PC-3 (cell line): Measurements from ENCODE around the gene IER5L.

Source experiments
- CTCF ChIP-seq: fragments of 300-600 bp; sonication (generic); conservative IDR thresholded peaks from 2 replicates; pipeline ENCODE4 v1.5.1; 2017; ENCODE audit warnings: antibody characterized with exemption, low read depth, mild to moderate bottlenecking, low read length
- EZH2 ChIP-seq: fragments of 300-600 bp; sonication (generic); IDR thresholded peaks from one replicate; pipeline ENCODE4 v1.6.1; 2017; ENCODE audit warnings: antibody characterized with exemption, mild to moderate bottlenecking, low read length; ENCODE audit not compliant: unreplicated experiment
- EZH2phosphoT487 ChIP-seq: fragments of 300-600 bp; sonication (generic); IDR thresholded peaks from 2 replicates; pipeline ENCODE4 v1.6.1; 2018; ENCODE audit warnings: mild to moderate bottlenecking, antibody characterized with exemption, low read length, borderline replicate concordance

- TF ChIP-seq CTCF (no peak), EZH2 (no peak), EZH2phosphoT487 (no peak)
These were observed 21.0 kb upstream of the IER5L start for GRCh38 chr9:129199044-129199435.
